HepG2 (cell line): ENCODE measurements around the gene ASGR1. TPM values are rescaled to one million over a fixed set of nuclear protein-coding genes. Genes with fewer than 3 reads are reported as not detected.

Experiments
- AGO1 ChIP-seq: fragments of 200-400 bp; formaldehyde crosslinking; IDR thresholded peaks from 2 replicates; pipeline ENCODE4 v1.6.1; 2017; ENCODE audit warnings: mild to moderate bottlenecking, low read depth, low read length, moderate library complexity; ENCODE audit not compliant: poor library complexity, severe bottlenecking
- BHLHE40 ChIP-seq: IDR thresholded peaks from 2 replicates; pipeline ENCODE4 v1.6.1; 2011; ENCODE audit warnings: low read length, improper control_type of control experiment
- BRD4 ChIP-seq: sonication (generic); formaldehyde crosslinking; IDR thresholded peaks from 2 replicates; pipeline ENCODE4 v1.4.0; 2020; ENCODE audit warnings: missing genetic modification reagents
- CHD4 ChIP-seq: fragments of 200-600 bp; sonication (generic); IDR thresholded peaks from 2 replicates; pipeline ENCODE4 v1.7.0; 2017; ENCODE audit warnings: mild to moderate bottlenecking, low read length, borderline replicate concordance
- HDAC2 ChIP-seq: sonication (generic); formaldehyde crosslinking; IDR thresholded peaks from 2 replicates; pipeline ENCODE4 v1.4.0; 2020; ENCODE audit warnings: missing genetic modification reagents
- HNRNPUL1 ChIP-seq: fragments of 200-400 bp; formaldehyde crosslinking; IDR thresholded peaks from 2 replicates; pipeline ENCODE4 v1.6.1; 2017; ENCODE audit warnings: low read depth, mild to moderate bottlenecking, low read length, moderate library complexity
- ISL2 ChIP-seq: sonication (generic); formaldehyde crosslinking; IDR thresholded peaks from 2 replicates; pipeline ENCODE4 v1.5.0; 2020; ENCODE audit warnings: missing genetic modification reagents
- KMT2A ChIP-seq: sonication (generic); formaldehyde crosslinking; IDR thresholded peaks from 2 replicates; pipeline ENCODE4 v1.4.0; 2020; ENCODE audit warnings: missing genetic modification reagents
- MTF1 ChIP-seq: sonication (generic); formaldehyde crosslinking; IDR thresholded peaks from 2 replicates; pipeline ENCODE4 v1.5.0; 2020; ENCODE audit warnings: missing genetic modification reagents
- MXD3 ChIP-seq: IDR thresholded peaks from 2 replicates; pipeline ENCODE4 v1.6.1; 2016; ENCODE audit warnings: mild to moderate bottlenecking, missing biosample characterization, missing genetic modification reagents
- NCOA1 ChIP-seq: sonication (generic); formaldehyde crosslinking; IDR thresholded peaks from 2 replicates; pipeline ENCODE4 v1.9.0; 2021; ENCODE audit warnings: missing genetic modification reagents
- NR2C2 ChIP-seq: sonication (generic); formaldehyde crosslinking; IDR thresholded peaks from 2 replicates; pipeline ENCODE4 v1.4.0; 2020; ENCODE audit warnings: missing genetic modification reagents, mild to moderate bottlenecking, moderate library complexity, borderline replicate concordance
- SIX1 ChIP-seq: sonication (generic); formaldehyde crosslinking; IDR thresholded peaks from 2 replicates; pipeline ENCODE4 v1.4.0; 2020; ENCODE audit warnings: missing genetic modification reagents, borderline replicate concordance
- STAG1 ChIP-seq: sonication (generic); formaldehyde crosslinking; IDR thresholded peaks from 2 replicates; pipeline ENCODE4 v1.4.0; 2020; ENCODE audit warnings: missing genetic modification reagents
- UBTF ChIP-seq: sonication (generic); formaldehyde crosslinking; IDR thresholded peaks from 2 replicates; pipeline ENCODE4 v1.4.0; 2020; ENCODE audit warnings: mild to moderate bottlenecking, missing genetic modification reagents
- YEATS4 ChIP-seq: sonication (generic); formaldehyde crosslinking; IDR thresholded peaks from 2 replicates; pipeline ENCODE4 v1.4.0; 2020; ENCODE audit warnings: missing genetic modification reagents, borderline replicate concordance
- ZBTB21 ChIP-seq: sonication (generic); formaldehyde crosslinking; IDR thresholded peaks from 2 replicates; pipeline ENCODE4 v1.4.0; 2020; ENCODE audit warnings: missing genetic modification reagents
- ZKSCAN8 ChIP-seq: IDR thresholded peaks from 2 replicates; pipeline ENCODE4 v1.6.1; 2016; ENCODE audit warnings: borderline replicate concordance, missing genetic modification reagents, missing compliant biosample characterization
- ZNF230 ChIP-seq: sonication (generic); formaldehyde crosslinking; IDR thresholded peaks from 2 replicates; pipeline ENCODE4 v1.4.0; 2020; ENCODE audit warnings: mild to moderate bottlenecking, missing genetic modification reagents
- ZNF3 ChIP-seq: IDR thresholded peaks from 2 replicates; pipeline ENCODE4 v1.7.0; 2017; ENCODE audit warnings: inconsistent platforms
- ZNF318 ChIP-seq: sonication (generic); formaldehyde crosslinking; IDR thresholded peaks from 2 replicates; pipeline ENCODE4 v1.4.0; 2020; ENCODE audit warnings: mild to moderate bottlenecking, missing genetic modification reagents
- polyA plus RNA-seq, 8 experiments: library from polyadenylated mRNA; depleted of rRNA in 3 of 8; stranded (reverse) in 7 of 8; unstranded in 1 of 8; fragments of >200 nt; fragmentation: Illumina TruSeq in 4 of 8; extraction: Trizol in 4 of 8; gene quantifications; 2 replicates each; pipeline versions ENCODE4 v1.2.1 to v1.2.3, GENCODE V29; 2011 to 2016; ENCODE audit warnings: low read depth in 4 of 8, missing spikeins in 1 of 8, mixed read lengths in 1 of 8; ENCODE audit not compliant: insufficient read depth in 1 of 8
- total RNA-seq, 5 experiments: library from RNA; depleted of rRNA; stranded (reverse); fragments of >200 nt; fragmentation: Illumina TruSeq; extraction: Trizol; gene quantifications; 2 replicates each; pipeline ENCODE4 v1.2.3, GENCODE V29; 2016; ENCODE audit warnings: low read depth in 1 of 5

Gene ASGR1
- total and polyA plus RNA-seq, 2 of the 13 experiments (the other 11 are each of a cell fraction or from before 2014, with no cell fraction given) = 353 to 796 TPM

GRCh38 chr17:7132511-7133094 is 46.6 kb downstream of the ASGR1 start (continued):
- no peak for TF ChIP-seq HNRNPUL1
- TF ChIP-seq ZNF3 (CRISPR knock-in tag) = no peak
- no peak for TF ChIP-seq MXD3
- TF ChIP-seq SIX1 (CRISPR knock-in tag) = no peak
- no peak for TF ChIP-seq AGO1
- no peak for TF ChIP-seq BHLHE40
- 0 out of 2 replicates have a peak, but pooled peaks have one; percentile 63 for TF ChIP-seq ZNF318 (CRISPR knock-in tag)
- no peak for TF ChIP-seq ZKSCAN8 (CRISPR knock-in tag)
- 0 out of 2 replicates have a peak, but pooled peaks have one; percentile 11 for TF ChIP-seq STAG1 (CRISPR knock-in tag)
- no peak for TF ChIP-seq NCOA1 (CRISPR knock-in tag)
- no peak for TF ChIP-seq UBTF (CRISPR knock-in tag)
- TF ChIP-seq YEATS4 (CRISPR knock-in tag) = no peak
- TF ChIP-seq ZBTB21 (CRISPR knock-in tag) = no peak
- TF ChIP-seq KMT2A = no peak
- no peak for TF ChIP-seq ZNF230 (CRISPR knock-in tag)
- TF ChIP-seq MTF1 (CRISPR knock-in tag) = no peak
- TF ChIP-seq BRD4 (CRISPR knock-in tag) = 0 out of 2 replicates have a peak, but pooled peaks have one; percentile 27
- TF ChIP-seq ISL2 (CRISPR knock-in tag) = peak; percentile 44; the same call in 1 of the 2 replicates
- no peak for TF ChIP-seq CHD4
- peak; percentile 89 for TF ChIP-seq NR2C2 (CRISPR knock-in tag)
- TF ChIP-seq HDAC2 = 0 out of 2 replicates have a peak, but pooled peaks have one; percentile 49
